Measurements from ENCODE around the gene NOVA2.

GRCh38 chr19:45927565-45928261 lies 46.0 kb downstream of the NOVA2 start:
- no peak for TF ChIP-seq RELA (CRISPR knock-in tag; IDR thresholded peaks at IDR 0.05; ENCODE audit: borderline replicate concordance)
- TF ChIP-seq, protein P1, sequence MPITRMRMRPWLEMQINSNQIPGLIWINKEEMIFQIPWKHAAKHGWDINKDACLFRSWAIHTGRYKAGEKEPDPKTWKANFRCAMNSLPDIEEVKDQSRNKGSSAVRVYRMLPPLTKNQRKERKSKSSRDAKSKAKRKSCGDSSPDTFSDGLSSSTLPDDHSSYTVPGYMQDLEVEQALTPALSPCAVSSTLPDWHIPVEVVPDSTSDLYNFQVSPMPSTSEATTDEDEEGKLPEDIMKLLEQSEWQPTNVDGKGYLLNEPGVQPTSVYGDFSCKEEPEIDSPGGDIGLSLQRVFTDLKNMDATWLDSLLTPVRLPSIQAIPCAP (CRISPR knock-in tag; IDR thresholded peaks at IDR 0.05) = no peak
